ENCODE data around the gene YPEL3.
A peak's percentile ranks its signal among the peaks of the same experiment; 100 is the strongest.

YPEL3 gene

DNA sequence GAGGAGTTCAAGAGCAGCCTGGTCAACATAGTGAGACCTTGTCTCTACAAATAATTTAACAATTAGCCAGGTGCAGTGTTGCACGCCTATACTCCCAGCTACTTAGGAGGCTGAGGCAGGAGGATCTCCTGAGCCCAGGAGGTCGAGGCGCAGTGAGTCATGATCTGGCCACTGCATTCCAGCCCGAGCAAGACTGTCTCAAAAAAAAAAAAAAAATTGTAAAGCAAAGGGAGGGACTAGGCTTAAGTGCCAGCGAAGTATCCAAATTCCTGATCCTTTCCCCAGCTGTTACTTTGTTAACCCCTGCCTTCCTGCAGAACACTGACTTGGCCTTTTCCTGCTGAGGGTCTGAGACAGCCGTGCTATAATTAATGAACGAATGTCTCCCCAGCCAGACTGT lies 14.6 kb upstream of the YPEL3 start:
- no peaks in the 10 kb centered on the region for H3K9me3 ChIP-seq (ENCODE audit: control insufficient read depth, low read length)
- no peak overlapping the region for H3K4me3 ChIP-seq (ENCODE audit: insufficient read depth, low read depth, low read length, poor library complexity, severe bottlenecking)
- no peak overlapping the region for H3K27ac ChIP-seq (ENCODE audit: insufficient read depth, low read length, poor library complexity, severe bottlenecking)
- no peaks in the 10 kb centered on the region for H3K27me3 ChIP-seq (replicated peaks; ENCODE audit: control insufficient read depth, insufficient read depth, low read length, poor library complexity, severe bottlenecking)
- peaks cover 21% of the 10 kb centered on the region for H3K4me1 ChIP-seq (ENCODE audit: control insufficient read depth, insufficient read depth, low read length, poor library complexity, severe bottlenecking)
- no peak for DNase-seq
- peaks cover 19% of the 10 kb centered on the region for H3K36me3 ChIP-seq (ENCODE audit: control insufficient read depth, insufficient read depth, low read length)

GRCh38 chr16:30108059-30108850 lies 12.2 kb upstream of the YPEL3 start:
- Histone ChIP-seq H3K36me3 (ENCODE audit: control insufficient read depth, insufficient read depth, low read length) (peaks cover 23% of the 10 kb centered on the region), H3K4me1 (ENCODE audit: control insufficient read depth, insufficient read depth, low read length, poor library complexity, severe bottlenecking) (peaks cover 4% of the 10 kb centered on the region), H3K27ac (ENCODE audit: insufficient read depth, low read length, poor library complexity, severe bottlenecking) (no peak overlapping the region), H3K4me3 (ENCODE audit: insufficient read depth, low read depth, low read length, poor library complexity, severe bottlenecking) (no peak overlapping the region), H3K27me3 (replicated peaks; ENCODE audit: control insufficient read depth, insufficient read depth, low read length, poor library complexity, severe bottlenecking) (no peaks in the 10 kb centered on the region), H3K9me3 (ENCODE audit: control insufficient read depth, low read length) (no peaks in the 10 kb centered on the region)
- DNase-seq = no peak

GRCh38 chr16:30104492-30104891 lies 8.5 kb upstream of the YPEL3 start:
- no peaks in the 10 kb centered on the region for H3K27me3 ChIP-seq (replicated peaks; ENCODE audit: control insufficient read depth, insufficient read depth, low read length, poor library complexity, severe bottlenecking)
- H3K36me3 ChIP-seq (ENCODE audit: control insufficient read depth, insufficient read depth, low read length) = peaks cover 15% of the 10 kb centered on the region
- H3K4me3 ChIP-seq (ENCODE audit: insufficient read depth, low read depth, low read length, poor library complexity, severe bottlenecking) = no peak overlapping the region
- H3K4me1 ChIP-seq (ENCODE audit: control insufficient read depth, insufficient read depth, low read length, poor library complexity, severe bottlenecking) = no peaks in the 10 kb centered on the region
- no peaks in the 10 kb centered on the region for H3K9me3 ChIP-seq (ENCODE audit: control insufficient read depth, low read length)
- no peak for DNase-seq
- no peak overlapping the region for H3K27ac ChIP-seq (ENCODE audit: insufficient read depth, low read length, poor library complexity, severe bottlenecking)

DNA sequence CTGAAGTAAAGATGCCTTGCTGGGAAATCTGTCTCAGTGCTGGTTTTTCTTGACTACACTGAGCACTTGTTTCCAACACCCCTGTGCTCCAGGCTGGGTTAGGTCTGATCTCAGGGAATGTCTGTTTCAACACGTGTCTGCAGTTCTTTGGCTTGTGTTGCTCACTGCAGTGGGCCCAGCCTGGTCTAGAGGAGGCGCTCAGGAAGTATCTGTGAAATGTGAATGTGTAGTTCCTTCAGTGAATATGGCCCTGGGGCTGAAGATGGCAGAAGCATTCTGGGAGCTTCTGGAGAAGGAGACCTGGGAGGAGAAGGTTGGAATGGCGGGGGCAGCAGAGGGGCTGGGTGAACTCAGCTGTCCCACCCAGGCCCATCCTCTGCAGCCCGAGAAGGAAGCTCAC lies 8.1 kb upstream of the YPEL3 start:
- Histone ChIP-seq H3K36me3 (ENCODE audit: control insufficient read depth, insufficient read depth, low read length) (peaks cover 15% of the 10 kb centered on the region), H3K9me3 (ENCODE audit: control insufficient read depth, low read length) (no peaks in the 10 kb centered on the region), H3K4me1 (ENCODE audit: control insufficient read depth, insufficient read depth, low read length, poor library complexity, severe bottlenecking) (no peaks in the 10 kb centered on the region), H3K27ac (ENCODE audit: insufficient read depth, low read length, poor library complexity, severe bottlenecking) (no peak overlapping the region), H3K4me3 (ENCODE audit: insufficient read depth, low read depth, low read length, poor library complexity, severe bottlenecking) (no peak overlapping the region), H3K27me3 (replicated peaks; ENCODE audit: control insufficient read depth, insufficient read depth, low read length, poor library complexity, severe bottlenecking) (no peaks in the 10 kb centered on the region)
- no peak for DNase-seq

GRCh38 chr16:30096862-30097563 lies 1.0 kb upstream of the YPEL3 start:
- H3K4me3 ChIP-seq (ENCODE audit: insufficient read depth, low read depth, low read length, poor library complexity, severe bottlenecking) = no peak overlapping the region
- H3K27me3 ChIP-seq (replicated peaks; ENCODE audit: control insufficient read depth, insufficient read depth, low read length, poor library complexity, severe bottlenecking) = no peaks in the 10 kb centered on the region
- H3K36me3 ChIP-seq (ENCODE audit: control insufficient read depth, insufficient read depth, low read length) = peaks cover 8% of the 10 kb centered on the region
- H3K9me3 ChIP-seq (ENCODE audit: control insufficient read depth, low read length) = peaks cover 20% of the 10 kb centered on the region
- H3K27ac ChIP-seq (ENCODE audit: insufficient read depth, low read length, poor library complexity, severe bottlenecking) = peak overlapping the region; percentile 69
- no peak for DNase-seq
- peaks cover 25% of the 10 kb centered on the region for H3K4me1 ChIP-seq (ENCODE audit: control insufficient read depth, insufficient read depth, low read length, poor library complexity, severe bottlenecking)

DNA sequence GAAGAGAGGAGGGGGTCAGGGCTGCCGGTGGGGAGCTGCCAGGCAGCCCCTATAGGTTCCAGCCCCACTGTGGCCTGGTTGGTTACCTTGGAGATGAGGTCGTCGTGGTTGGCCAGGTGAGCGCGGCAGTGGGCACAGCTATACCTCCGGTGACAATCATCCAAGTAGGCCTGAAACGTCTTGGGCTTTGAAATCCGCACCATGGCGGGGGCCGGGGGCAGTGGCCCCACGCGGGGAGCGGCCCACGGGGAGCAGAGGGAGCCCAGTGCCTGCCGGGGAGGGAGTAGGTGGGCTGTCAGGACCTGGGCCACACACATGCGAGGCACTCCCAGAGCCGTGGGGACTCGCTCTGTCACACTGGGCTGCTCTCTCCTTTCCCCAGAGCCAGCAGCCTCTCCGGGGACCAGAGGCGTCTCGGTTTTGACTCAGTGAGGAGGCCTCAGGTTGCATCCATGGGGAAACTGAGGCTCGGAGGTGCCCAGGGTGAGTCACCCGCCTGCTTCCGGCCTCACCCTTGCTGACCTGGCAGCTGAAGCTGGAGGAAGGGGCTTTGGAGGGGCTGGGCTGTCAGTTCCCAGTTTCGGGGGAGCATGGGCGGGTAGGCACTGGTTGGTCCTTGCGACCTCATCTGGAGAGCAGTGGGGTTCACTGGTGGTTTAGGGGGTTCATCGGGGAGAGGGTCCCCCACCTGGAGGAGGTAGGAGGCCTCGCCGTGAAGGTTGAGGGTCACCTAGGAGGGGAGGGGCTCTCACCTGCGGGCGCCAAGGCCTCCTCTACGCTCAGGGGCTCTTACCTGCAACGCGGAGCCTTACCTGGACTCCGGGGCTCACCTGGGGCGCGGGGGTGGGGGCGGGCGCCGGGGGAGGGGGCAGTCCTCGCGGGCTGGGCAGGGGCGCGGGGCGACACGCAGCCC lies 591 bp downstream of the YPEL3 start:
- Histone ChIP-seq H3K27ac (ENCODE audit: insufficient read depth, low read length, poor library complexity, severe bottlenecking) (peak overlapping the region; percentile 82), H3K9me3 (ENCODE audit: control insufficient read depth, low read length) (peaks cover 20% of the 10 kb centered on the region), H3K36me3 (ENCODE audit: control insufficient read depth, insufficient read depth, low read length) (peaks cover 8% of the 10 kb centered on the region), H3K4me3 (ENCODE audit: insufficient read depth, low read depth, low read length, poor library complexity, severe bottlenecking) (peak overlapping the region; percentile 74), H3K27me3 (replicated peaks; ENCODE audit: control insufficient read depth, insufficient read depth, low read length, poor library complexity, severe bottlenecking) (no peaks in the 10 kb centered on the region), H3K4me1 (ENCODE audit: control insufficient read depth, insufficient read depth, low read length, poor library complexity, severe bottlenecking) (peaks cover 35% of the 10 kb centered on the region)
- DNase-seq = no peak

DNA sequence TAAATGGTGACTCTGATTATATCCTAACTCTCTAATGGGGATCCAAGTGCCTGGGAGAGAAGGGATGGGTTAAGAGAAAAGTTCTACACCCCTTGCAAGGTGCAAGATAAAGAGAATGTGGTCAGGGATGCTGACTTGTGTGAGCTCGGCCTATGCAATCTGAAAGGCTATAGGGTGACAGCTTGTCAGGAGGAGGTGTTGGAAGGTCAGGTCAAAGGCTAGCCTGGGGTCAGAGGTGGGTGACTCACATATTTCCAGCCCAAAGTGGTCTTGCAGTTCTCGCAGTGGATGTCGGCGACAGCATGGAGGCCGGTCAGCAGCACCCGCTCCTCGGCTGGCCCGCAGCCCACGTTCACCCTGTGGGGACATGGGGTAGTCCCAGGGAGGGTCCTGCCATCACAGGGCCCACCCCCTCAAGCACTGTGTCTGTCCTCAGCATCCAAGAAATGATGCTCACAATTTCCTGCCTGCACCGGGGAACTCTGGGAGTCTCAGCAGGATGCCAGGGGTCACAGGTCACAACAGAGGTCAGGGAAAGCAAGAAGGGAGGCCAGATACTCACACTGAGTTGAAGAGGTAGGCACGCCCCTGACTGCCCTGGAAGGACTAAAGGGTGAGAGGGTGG lies 1.4 kb downstream of the YPEL3 start:
- peaks cover 20% of the 10 kb centered on the region for H3K9me3 ChIP-seq (ENCODE audit: control insufficient read depth, low read length)
- H3K4me3 ChIP-seq (ENCODE audit: insufficient read depth, low read depth, low read length, poor library complexity, severe bottlenecking) = peak overlapping the region; percentile 74
- peaks cover 8% of the 10 kb centered on the region for H3K36me3 ChIP-seq (ENCODE audit: control insufficient read depth, insufficient read depth, low read length)
- peak overlapping the region; percentile 82 for H3K27ac ChIP-seq (ENCODE audit: insufficient read depth, low read length, poor library complexity, severe bottlenecking)
- peaks cover 42% of the 10 kb centered on the region for H3K4me1 ChIP-seq (ENCODE audit: control insufficient read depth, insufficient read depth, low read length, poor library complexity, severe bottlenecking)
- DNase-seq = no peak
- H3K27me3 ChIP-seq (replicated peaks; ENCODE audit: control insufficient read depth, insufficient read depth, low read length, poor library complexity, severe bottlenecking) = no peaks in the 10 kb centered on the region

DNA sequence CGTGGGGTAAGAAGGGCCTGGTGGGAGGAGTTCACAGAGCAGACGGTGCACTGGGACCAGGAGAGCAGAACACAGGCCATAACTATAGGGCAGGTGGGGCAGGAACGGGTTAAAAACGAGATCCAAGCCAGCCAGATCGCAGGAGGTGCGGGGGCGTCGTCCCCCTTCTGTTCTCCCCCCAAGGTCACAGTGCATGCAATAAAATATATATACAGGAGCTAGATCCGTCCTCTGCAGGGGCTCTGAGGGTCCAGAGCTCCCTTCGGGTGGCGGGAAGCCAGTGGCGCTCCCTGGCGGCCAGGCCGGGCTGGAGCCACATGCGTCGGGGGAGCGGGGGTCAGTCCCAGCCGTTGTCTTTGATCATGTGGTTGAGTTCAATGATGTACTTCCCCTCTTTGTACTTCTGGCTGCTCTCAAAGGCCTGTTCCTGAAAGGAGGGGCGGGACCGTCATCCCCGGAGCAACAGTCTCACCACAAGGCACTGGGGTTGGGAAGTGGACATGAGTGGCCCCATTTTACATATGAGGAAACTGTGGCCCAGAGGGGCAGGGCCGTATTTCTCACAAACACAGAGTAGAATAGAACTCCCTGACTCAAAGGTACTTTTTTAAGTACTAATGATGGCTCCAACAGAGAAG lies 3.5 kb downstream of the YPEL3 start:
- peak; percentile 58 to 68 (median 58) for DNase-seq
- Histone ChIP-seq H3K4me3 (ENCODE audit: insufficient read depth, low read depth, low read length, poor library complexity, severe bottlenecking) (peak overlapping the region; percentile 38), H3K4me1 (ENCODE audit: control insufficient read depth, insufficient read depth, low read length, poor library complexity, severe bottlenecking) (peaks cover 42% of the 10 kb centered on the region), H3K9me3 (ENCODE audit: control insufficient read depth, low read length) (peaks cover 8% of the 10 kb centered on the region), H3K27ac (ENCODE audit: insufficient read depth, low read length, poor library complexity, severe bottlenecking) (peak overlapping the region; percentile 66), H3K27me3 (replicated peaks; ENCODE audit: control insufficient read depth, insufficient read depth, low read length, poor library complexity, severe bottlenecking) (no peaks in the 10 kb centered on the region), H3K36me3 (ENCODE audit: control insufficient read depth, insufficient read depth, low read length) (peaks cover 8% of the 10 kb centered on the region)

Data from effector memory CD4-positive, alpha-beta T cell (primary cell).